ENCODE results near the gene ASPSCR1.

Gene ASPSCR1, protein sequence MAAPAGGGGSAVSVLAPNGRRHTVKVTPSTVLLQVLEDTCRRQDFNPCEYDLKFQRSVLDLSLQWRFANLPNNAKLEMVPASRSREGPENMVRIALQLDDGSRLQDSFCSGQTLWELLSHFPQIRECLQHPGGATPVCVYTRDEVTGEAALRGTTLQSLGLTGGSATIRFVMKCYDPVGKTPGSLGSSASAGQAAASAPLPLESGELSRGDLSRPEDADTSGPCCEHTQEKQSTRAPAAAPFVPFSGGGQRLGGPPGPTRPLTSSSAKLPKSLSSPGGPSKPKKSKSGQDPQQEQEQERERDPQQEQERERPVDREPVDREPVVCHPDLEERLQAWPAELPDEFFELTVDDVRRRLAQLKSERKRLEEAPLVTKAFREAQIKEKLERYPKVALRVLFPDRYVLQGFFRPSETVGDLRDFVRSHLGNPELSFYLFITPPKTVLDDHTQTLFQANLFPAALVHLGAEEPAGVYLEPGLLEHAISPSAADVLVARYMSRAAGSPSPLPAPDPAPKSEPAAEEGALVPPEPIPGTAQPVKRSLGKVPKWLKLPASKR

DNA sequence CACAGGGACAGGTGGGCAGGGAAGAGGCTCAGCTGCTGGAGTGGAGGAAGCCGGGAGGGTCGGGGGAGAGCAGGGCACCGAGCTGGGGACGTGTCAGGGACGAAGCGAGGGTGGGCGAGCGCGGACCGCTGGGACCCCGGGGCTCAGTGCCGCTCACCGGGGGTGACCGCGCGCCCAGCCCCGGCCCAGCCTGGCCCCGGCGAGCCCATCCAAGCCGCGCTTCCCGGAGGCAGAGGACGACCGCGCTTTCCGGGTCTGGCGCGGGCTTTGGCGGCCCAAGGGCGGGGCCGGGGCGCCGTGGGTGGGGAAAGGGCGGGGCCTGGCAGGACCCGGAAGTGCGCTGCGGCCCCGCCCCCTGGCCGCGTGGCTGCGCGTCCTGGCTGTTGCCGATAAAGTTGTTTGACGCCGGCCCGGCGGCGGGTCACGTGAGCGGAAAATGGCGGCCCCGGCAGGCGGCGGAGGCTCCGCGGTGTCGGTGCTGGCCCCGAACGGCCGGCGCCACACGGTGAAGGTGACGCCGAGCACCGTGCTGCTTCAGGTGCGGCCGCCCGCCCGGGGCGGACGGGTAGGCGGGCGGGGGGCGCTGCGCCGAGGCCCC is at the start of gene ASPSCR1:
TSS of gene ASPSCR1 (plus strand) at position 419 of the 598 bp plus-strand sequence. CDS start at position 437, 18 bp downstream.
- peak; percentile 82 for DNase-seq (ENCODE audit: low read depth)

DNA sequence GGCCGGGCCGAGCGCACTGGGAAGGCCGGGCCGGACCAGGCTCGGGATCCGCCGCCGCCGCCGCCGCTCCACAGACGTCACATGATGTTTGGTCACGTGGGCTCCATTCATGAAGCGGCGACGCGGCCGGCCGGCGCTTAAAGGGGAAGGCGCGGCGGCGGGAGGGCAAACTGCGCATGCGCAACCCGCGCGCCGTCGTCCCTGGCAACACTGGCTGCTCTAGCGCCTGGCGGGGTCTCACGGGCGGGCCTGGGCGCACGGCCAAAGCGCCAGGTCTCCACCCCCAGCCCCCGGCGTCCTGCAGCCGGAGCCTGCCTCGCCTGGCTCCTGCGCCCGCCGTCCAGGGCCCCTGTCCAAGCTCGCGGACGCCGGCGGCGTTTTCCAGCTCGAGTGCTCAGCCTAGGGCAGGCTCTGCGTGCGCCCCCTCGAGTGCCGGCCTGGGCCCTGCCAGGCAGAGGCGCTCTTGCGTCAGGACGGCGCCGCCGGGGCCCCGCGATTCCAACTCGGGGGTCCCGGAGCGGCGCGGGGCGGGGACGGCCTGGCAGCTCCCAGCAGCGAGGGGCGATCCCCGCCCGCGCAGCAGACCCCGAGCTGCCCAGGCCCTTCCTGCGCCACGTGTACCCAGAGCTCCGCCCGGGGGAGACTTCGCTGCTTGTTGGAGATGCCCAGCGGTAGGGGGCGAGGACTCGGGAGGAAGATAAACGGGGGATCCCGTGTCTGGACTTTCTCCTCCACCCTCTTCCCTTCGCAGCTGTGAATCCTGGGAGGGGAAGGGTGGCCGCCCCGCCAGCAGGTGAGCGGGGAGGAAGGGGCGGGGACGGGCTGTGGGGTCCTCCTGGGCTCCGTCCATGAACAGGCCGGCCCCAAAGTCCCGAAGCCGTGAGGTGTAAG is 49.5 kb upstream of the ASPSCR1 start, which contains the start of gene MAFG:
TSS of gene MAFG (minus strand) at position 83 of the 891 bp plus-strand sequence. CDS start 4,550 bp downstream, outside the sequence.
- peak; percentile 85 for DNase-seq (ENCODE audit: low read depth)

DNA sequence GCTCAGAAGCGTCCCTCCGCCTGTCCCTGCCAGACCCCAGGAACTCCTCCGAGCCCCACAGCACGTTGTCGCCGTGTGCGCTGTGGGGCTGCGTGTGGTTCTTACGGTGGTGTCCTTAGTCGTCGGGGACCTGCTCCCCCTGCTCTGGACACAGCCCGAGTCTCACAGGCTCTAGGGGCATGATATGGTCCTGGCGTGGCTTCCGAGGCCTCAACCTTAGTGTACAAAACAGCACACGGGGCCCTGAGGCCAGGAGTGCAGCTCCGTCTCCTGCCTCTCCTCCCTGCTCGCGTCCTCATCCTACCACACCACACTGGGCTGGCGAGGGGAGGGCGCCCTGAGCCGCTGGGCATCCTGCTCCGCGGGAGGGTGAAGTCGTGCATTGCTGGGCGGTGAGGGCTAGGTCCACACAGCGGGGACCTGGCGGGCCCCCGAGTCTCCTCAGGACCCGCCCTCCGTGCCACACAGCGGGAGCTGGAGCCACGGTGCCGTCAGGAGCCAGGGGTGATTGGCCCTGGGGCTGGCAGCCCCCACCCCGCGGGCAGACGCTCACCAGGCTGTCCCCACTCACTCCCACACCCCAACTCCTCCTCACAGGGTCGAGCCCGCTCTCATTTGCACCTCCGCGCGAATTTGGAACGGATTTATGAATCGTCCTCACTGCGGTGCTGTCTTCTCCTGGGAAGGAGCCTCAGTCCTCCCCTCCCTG is 48.7 kb upstream of the ASPSCR1 start:
- no peak for DNase-seq (ENCODE audit: low read depth)

DNA sequence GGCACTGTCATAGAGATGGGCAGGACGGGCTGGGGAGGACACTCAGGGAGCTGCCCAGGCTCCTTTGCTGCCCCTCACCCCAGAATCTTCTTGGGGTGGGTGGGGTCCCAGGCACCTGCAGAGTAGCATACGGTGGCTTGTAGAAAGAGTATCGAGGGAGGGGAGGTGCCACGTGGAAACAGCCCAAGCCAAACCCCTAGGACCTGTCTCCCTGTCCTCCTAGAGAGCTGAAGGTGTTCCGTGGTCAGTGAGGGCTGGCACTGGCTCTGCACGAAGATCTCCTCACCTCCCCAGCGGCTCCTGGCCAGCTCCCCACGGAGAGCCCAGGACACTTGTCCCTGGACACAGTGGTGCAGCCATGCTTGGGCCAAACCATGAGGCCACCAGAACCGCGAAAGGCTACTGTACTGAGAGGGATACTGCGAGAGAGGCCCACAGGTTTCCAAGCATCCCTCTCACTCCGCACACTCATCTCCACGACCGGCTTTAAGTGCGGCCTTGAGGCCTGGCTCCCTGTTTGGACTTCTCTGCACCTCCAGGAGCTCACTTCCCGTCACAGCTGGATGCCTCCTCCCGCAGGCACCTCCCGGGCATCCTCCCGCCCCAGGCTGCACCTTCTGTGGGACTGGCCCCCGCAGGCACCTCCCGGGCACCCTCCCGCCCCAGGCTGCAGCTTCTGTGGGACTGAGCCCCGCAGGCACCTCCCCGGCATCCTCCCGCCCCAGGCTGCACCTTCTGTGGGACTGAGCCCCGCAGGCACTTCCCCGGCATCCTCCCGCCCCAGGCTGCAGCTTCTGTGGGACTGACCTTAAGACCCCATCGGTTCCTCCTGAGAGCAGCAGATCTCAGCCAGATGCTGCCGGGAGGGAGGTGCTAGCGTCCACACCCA is 47.9 kb upstream of the ASPSCR1 start:
- no peak for DNase-seq (ENCODE audit: low read depth)

DNA sequence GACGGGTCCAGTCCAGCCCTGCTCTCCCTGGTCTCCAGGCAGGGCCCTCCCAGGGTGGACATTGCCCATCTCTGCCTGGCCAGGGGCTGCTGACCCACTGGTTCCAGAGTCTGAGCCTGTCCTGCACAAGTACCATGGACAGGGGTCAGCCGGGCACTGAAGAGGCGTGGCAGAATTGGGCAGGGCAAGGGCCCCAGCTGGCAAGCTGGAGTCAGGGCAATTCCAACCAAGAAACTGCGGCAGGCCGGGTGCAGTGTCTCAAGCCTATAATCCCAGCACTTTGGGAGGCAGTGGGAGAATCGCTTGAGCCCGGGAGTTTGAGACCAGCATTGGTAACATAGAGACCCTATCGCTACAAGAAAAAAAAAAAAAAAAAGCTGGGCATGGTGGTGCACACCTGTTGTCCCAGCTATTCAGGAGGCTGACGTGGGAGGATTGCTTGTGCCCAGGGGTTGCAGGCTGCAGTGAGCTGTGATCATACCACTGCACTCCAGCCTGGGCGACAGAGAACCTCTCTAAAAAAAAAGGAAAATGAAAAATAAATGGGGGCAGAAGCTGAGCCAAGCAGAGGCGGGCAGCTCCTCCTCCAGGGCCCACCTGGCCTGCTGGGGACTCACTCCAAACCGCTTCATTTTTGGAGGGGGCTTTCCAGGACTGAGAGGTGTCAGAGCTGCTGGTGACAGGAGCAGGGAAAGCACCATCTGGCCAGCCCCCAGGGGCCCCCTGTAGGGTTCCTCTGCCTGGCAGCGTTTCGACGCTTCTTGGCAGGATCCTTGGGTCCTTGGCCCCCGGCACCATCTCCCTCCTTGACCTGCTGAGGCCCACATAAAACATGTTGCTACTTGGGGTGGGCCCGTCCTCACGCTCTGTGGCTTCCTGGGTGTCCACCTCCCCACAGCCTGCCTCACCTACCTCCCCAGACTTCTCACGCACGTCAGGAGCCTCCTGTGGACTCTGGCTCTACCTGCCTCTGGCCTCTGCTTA is 47.0 kb upstream of the ASPSCR1 start:
- DNase-seq (ENCODE audit: low read depth), result no peak

DNA sequence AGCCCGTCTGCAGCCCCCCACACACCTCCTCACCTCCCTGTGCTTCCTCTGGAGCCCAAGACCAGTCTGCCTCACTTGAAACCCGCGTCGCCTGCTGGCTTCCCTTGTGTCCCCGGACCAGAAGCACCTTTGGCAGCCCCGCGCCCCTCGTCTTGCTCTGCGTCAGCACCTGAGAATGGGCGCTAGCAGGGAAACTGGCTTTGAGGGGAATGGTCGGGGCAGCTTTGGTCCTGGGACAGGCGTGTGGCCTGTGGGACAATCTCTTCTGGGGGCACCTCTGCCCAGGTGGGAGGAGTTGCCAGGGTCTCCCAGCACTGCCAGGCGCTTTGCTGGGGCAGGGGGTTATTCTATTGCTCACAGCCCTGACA is 46.3 kb upstream of the ASPSCR1 start:
- DNase-seq (ENCODE audit: low read depth), result no peak

DNA sequence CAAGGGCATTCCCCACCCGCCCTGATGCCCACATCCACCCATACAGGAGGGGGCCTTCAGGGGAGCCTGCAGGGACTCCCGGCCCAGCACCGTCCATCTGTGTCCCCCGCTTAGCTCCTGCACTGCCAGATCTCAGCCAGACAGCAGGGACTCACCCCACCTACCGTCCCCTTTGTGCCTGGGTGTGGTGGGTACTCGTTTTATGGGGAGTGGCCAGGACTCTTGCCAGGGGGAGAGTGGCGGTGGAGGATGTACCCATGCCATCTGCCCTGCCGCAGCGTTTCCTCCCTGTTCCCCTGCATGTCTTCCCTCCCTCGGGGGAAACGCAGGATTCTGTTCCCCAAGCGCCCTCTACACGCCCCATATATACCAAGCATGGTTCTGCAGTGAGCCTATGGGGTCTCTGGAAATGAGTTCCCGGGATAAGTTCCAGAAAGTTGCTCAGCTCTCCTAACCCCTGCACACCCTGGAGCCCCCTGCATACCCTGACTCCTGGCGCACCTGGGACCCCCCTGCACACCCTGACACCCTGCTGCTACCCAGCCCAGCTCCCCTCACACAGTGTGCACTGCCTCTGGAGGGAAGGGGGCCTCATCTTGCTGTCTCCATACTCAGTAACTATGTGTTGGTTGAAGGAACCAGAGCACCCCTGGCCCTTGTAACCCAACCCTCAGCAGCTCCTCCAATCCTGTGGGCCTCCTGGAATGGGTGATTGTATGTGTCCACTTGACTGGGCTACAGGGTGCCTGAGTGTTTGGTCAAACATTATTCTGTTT is 45.7 kb upstream of the ASPSCR1 start:
- no peak for DNase-seq (ENCODE audit: low read depth)

DNA sequence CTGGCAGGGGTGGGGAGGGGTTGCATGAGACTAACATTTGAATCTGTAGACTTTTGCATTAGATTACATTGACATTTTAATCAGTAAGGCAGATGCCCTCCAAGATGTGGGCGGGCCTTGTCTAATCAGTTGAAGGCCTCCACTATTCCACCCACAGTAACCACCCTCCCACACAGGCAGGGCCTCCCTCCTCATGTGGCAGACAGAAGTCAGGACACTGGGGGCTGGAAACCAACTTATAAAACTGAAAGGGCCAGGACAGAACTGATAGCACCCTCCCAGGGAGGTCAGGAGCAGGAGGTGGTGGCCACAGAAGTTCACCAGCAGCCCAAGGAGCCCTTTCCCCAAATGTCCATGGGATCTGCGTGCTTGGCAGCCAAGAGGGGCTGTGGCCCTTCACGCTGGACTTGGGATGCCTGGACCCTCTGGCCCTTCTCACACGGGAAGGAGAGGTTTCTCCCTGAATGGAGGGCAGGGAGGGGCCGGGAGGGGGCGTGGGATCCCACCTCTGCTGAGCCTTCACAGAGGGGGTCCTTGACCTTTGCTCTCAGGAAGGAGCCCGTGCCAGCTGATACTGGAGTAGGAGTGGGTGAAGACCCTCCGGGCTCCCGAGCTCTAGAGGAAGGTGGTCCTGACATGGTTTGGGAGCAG is 45.0 kb upstream of the ASPSCR1 start:
- no peak for DNase-seq (ENCODE audit: low read depth)

DNA sequence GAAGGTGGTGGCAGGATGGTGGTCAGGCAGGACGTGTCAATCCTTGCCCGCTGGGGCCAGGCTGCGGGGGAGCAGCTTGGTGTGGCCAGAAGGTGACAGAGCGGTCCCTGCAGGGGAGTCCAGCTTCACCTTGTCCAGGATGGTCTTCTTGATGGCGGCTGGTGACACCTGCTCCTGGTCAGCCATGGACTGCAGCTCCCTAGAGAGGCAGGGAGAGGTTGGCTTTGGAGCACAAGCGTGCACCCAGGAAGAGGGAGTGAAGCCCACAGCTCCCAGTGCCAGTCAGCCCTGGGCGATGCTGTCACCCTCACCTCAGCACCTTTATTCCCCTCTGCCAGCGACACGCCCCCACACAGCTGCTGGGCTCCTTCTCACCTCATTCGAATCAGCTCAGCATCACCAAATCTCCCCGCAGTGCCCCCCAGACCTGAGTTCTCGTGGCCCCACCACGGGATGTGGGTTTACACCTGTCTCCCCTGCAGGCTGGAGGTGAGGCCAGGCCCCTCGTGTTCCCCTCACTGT is 44.2 kb upstream of the ASPSCR1 start:
- DNase-seq (ENCODE audit: low read depth), result no peak

DNA sequence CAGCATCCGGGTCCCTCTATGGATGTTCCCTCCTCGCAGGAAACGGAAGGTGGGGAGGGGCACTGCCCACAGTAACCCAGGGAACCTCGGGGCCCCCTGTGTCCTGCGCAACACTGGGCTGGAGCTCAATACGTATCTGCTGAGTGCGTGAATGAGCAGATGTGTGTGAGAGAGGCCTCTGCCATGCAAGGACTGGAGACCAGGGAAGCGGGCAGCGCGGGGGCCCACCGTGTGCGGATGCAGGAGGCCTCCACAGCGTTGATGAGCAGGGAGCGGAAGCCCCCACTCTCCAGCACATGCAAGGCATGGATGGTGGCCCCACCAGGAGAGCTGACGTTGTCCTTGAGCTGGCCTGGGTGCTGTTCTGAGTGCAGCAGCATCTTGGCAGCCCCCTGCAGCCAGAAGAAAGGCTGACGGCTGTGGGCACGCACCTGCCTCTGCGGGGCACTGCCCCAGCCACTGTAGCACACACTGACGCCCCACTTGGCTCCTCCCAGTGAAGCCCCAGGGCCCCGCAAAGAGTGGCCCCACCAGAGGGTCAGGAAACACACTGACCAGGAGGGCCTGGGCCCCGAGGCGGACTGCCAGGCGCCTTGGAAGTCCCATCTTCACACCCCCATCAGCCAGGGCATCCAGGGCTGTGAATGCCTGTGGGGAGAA is 43.2 kb upstream of the ASPSCR1 start:
- DNase-seq (ENCODE audit: low read depth), result no peak

DNA sequence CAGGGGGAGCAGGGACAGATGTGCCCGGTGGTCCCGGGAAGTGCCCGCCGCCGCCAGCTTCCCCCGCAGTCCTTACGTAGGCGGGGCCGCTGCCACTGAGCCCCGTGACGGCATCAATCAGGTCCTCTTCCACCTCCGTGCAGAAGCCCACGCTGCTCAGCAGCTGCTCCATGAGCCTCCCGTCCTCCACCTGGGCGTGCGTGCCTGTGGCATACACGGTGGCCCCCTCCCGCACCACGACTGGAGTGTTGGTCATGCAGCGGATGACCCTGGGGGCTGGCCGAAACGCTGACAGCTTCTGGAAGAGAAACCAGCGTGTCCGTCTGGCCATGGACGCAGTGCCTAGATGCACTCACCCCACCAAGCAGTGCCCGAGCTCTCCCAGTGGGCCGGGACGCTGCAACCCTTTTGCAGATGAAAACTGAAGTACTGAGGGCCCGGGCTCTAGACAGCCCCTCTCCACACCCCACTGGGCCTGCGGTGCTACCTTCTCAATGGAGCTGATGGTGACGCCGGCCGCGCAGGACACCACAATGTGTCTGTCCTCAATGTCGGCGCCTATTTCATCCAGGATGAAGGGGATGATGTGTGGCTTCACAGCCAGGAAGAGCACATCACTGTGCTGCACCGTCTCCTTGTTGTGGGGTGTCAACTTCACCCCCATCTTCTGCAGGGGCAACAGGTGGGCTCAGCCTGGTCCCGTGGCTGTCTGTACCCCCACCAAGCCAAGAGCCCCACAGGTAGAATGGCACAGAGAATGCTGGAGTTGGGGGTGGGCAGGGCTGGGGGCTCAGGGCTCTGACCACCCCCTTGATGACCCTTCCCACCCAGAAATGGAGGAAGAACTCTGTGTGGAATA is 42.4 kb upstream of the ASPSCR1 start:
- DNase-seq (ENCODE audit: low read depth), result no peak

DNA sequence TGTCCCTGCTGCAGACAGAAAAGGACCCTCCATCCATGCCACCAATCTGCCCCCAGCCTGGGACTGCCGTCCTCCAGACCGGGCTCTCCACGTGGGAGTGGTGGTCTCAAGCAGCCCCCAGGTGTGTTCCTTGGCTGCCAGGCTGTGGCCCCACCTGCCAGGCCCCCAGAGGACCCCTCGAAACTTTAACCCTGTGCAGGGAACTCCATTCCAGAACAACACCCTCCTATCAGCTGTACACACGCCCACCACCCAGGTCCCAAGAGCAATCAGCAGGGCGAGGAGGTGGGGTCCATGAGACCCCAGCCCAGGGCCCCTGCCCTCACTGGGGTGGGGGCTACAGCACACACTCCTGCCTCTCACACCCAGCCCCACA is 41.7 kb upstream of the ASPSCR1 start:
- DNase-seq (ENCODE audit: low read depth), result no peak

DNA sequence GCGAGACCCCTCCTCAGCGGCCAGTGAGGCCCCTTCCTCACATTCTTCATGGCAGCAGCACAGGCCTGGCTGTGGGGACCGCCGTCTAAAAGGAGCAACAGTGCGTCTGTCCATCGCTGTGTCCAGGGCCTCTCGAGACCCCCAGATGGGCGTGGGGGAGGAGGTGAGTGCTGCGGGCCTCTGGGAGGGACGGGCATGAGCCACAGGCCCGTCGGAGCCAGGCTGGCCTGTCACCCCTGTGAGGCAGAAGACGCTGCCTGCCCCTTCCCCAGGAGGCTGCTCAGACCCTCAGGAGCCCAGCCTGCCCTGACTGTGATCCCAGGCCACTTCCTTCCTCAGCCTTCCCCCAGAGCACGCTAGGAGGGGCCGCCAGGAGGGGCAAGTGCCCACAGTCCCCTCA is 38.2 kb upstream of the ASPSCR1 start:
- no peak for DNase-seq (ENCODE audit: low read depth)

DNA sequence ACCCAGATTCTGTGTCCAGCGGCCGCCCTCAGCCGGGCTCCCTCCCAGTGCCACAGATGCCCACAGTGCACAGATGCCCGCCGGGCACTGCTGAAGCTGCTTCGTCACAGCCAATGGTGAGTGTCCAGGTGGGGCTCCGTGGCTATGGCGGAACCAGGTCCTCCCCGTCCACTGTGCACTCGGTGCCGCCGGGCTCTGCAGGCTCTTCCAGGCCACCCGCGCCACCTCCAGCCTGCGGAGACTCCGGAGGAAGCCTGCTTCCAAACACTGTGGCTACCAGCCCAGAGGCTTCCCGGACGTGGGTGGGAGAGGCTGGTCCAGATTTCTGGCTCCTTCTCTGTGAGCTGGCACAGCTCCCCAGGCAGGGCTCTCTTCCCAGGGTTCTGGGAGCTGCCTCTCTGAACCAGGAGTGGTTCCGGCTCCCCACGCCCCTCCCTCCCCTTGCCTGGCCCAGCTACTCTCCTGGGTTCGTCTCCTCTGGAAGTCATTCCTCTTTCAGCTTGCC is 37.5 kb upstream of the ASPSCR1 start:
- DNase-seq (ENCODE audit: low read depth), result no peak

DNA sequence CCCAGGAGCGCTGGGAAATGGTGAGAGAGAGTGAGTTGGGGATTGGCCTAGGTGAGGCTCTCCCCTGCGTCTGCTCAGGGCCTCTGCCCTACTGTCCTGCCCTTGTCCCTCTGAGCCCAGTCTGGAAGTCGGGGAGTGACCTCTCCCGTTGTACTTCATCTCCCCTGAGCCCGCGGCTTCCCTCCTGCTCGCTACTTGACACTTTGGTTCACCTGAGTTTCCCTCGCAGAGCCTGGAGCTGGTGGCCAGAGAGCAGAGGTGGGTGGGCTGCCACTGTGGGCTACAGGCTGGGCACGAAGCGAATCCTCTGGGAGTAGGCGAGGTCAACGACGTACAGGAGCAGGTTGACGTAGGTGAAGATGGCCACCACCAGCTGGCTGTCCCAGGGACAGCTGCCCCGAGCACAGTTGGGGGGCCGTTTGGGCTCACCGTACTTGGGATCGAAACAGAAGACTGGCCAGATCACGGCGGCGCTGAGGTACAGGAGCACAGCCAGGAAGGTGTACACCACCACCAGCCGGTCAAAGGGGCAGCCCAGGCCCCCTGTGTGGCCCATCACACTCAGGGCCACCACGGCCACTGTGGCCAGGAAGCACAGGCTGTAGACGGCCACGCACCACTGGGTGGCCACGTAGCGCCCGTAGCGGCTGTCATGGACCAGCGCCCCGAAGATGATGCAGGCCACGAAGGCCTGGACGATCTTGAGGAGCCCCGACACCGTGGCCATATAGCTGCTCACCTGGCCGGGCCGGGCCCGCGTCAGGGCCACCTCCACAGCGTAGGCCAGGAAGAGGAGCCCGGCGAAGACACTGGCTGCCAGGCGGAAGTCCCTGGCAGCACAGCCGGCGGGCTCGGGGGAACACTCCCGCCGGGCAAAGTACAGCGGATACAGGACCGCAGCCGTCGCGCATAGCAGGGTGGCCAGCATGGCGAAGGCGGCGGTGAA is 36.6 kb upstream of the ASPSCR1 start:
- DNase-seq (ENCODE audit: low read depth), result no peak

Measured in GM04504 (cell line).